ENCODE results near the gene FLOT2. TPM values are rescaled to one million over a fixed set of nuclear protein-coding genes. Genes with fewer than 3 reads are reported as not detected.
A peak's percentile ranks its signal among the peaks of the same experiment; 100 is the strongest.

FLOT2 gene
- total and polyA plus RNA-seq, 2 of the 8 experiments (the other 6 are each of a cell fraction or from before 2014, with no cell fraction given) = 116 to 189 TPM

DNA sequence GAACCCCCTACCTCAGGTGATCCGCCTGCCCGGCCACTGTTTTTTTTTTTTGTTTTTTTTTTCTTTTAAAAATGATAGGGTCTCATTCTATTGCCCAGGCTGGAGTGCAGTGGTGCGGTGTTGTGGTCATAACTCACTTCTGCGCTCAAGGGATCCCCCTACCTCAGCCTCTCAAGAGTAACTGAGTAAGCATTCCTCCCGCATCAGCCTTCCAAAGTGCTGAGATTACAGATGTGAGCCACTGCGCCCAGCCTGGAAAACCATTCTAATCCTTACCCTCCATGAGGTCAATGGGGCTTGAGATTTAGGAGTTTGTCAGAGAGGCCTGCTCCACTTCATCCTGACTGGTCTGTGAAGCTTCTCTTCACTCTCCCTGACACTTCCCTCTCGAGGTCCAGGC is 30.3 kb downstream of the FLOT2 start:
- H3K79me2 ChIP-seq (ENCODE audit: control insufficient read depth in 1 of 2, insufficient read depth in 2 of 2, low read length in 2 of 2) = no peaks in the 10 kb centered on the region
- no peak overlapping the region for H2AFZ ChIP-seq (ENCODE audit: low read length)
- 93% methylated on average over 7 of the region's 7 CpGs; no CpG with 5 or more reads in 1 of the 2 experiments for WGBS, 2 experiments (ENCODE audit: extremely low coverage in 1 of 2, insufficient coverage in 1 of 2, insufficient read length in 1 of 2, insufficient replicate concordance in 2 of 2, low coverage in 1 of 2, low lambda C conversion rate in 2 of 2, missing lambda C conversion rate in 1 of 2)
- H2BK20ac ChIP-seq (ENCODE audit: low read length) = no peak overlapping the region
- DNase-seq (ENCODE audit: low read depth in 1 of 2, low spot score in 2 of 2) = no peak
- H3K4me2 ChIP-seq (ENCODE audit: insufficient read depth in 1 of 2, low read depth in 2 of 2, low read length in 2 of 2) = no peak overlapping the region
- no peak overlapping the region for H3K27ac ChIP-seq (ENCODE audit: low read depth, low read length)
- H3K14ac ChIP-seq (ENCODE audit: insufficient read length) = no peak overlapping the region
- ChIA-PET POLR2A (ENCODE audit: partially characterized antibody) (interaction anchor here (0.7 to 2.3 kb wide), 4 partner anchors 9 to 115 kb away, joined by 3 to 6 read pairs (median 4); partner anchors contain the start of gene FLOT2), CTCF (ENCODE audit: partially characterized antibody) (interaction anchor here (1.1 to 4.2 kb wide), 5 partner anchors 12 to 107 kb away, joined by 3 to 20 read pairs (median 7); no protein-coding TSS in a partner anchor)
- H3K36me3 ChIP-seq (ENCODE audit: control insufficient read depth in 2 of 4, insufficient read depth in 4 of 4, low read length in 3 of 4) = no peaks in the 10 kb centered on the region; a peak in 1 of 8 replicates
- no peak for FAIRE-seq
- peaks cover 0 to 6% (median 0%) of the 10 kb centered on the region in 4 experiments; a peak in 1 of 7 replicates for H3K4me1 ChIP-seq (replicated peaks in 1 of 4; ENCODE audit: control insufficient read depth in 3 of 4, insufficient read depth in 4 of 4, low read length in 3 of 4)
- no peaks in the 10 kb centered on the region for H3K9me3 ChIP-seq (ENCODE audit: insufficient read depth in 2 of 2, low read depth in 1 of 2, low read length in 1 of 2)
- no peak overlapping the region for H4K91ac ChIP-seq (replicated peaks; ENCODE audit: insufficient read length, low read length)
- H4K20me1 ChIP-seq (replicated peaks in 1 of 2; ENCODE audit: control insufficient read depth in 1 of 2, insufficient read depth in 2 of 2, low read length in 2 of 2) = no peaks in the 10 kb centered on the region
- H2BK5ac ChIP-seq (ENCODE audit: low read depth, low read length) = peak overlapping the region; percentile 52; the same call in 1 of the 2 replicates
- H3K23me2 ChIP-seq (ENCODE audit: low read depth, low read length) = no peaks in the 10 kb centered on the region
- H2AK5ac ChIP-seq (ENCODE audit: low read depth, low read length) = no peak overlapping the region
- no peaks in the 10 kb centered on the region for H3K79me1 ChIP-seq (ENCODE audit: low read depth, low read length)
- H3K27me3 ChIP-seq (replicated peaks in 1 of 4; ENCODE audit: control insufficient read depth in 3 of 4, extremely low read depth in 1 of 4, insufficient read depth in 3 of 4, low read length in 3 of 4) = peaks cover 0 to 4% (median 0%) of the 10 kb centered on the region in 4 experiments; a peak in 2 of 7 replicates
- H3K9ac ChIP-seq (replicated peaks in 1 of 4; ENCODE audit: extremely low read depth in 1 of 4, low read depth in 3 of 4, low read length in 3 of 4) = no peak overlapping the region
- no peak overlapping the region for H3K23ac ChIP-seq (ENCODE audit: insufficient read length)
- H2BK12ac ChIP-seq (ENCODE audit: low read depth, low read length) = no peak overlapping the region; the same call in 1 of the 2 replicates
- H2BK15ac ChIP-seq (ENCODE audit: low read length) = 0 out of 2 replicates have a peak overlapping the region, but pooled peaks have one; percentile 81
- H3K56ac ChIP-seq (replicated peaks; ENCODE audit: insufficient read length, low read depth, low read length) = no peak overlapping the region
- no peak overlapping the region for H3K4ac ChIP-seq (replicated peaks; ENCODE audit: insufficient read length, low read depth, low read length)
- TF ChIP-seq SUZ12 (IDR thresholded peaks at IDR 0.05; ENCODE audit: low read length) (no peak), SP4 (IDR thresholded peaks at IDR 0.05; ENCODE audit: low read length) (no peak), GABPA (IDR thresholded peaks at IDR 0.05; ENCODE audit: borderline replicate concordance, insufficient read depth, low read length) (no peak), KDM1A (IDR thresholded peaks at IDR 0.05; ENCODE audit: borderline replicate concordance, low read length) (no peak), SIRT6 (IDR thresholded peaks at IDR 0.05; ENCODE audit: low read length) (no peak), POLR2AphosphoS5 (IDR thresholded peaks at IDR 0.05; ENCODE audit: low read depth, low read length) (no peak)
- H3K18ac ChIP-seq (ENCODE audit: extremely low read depth, low read length) = no peak overlapping the region
- no peak overlapping the region for H2BK120ac ChIP-seq (replicated peaks; ENCODE audit: low read depth, low read length)
- H3K4me3 ChIP-seq (ENCODE audit: extremely low read depth in 1 of 4, insufficient read depth in 2 of 4, low read depth in 3 of 4, low read length in 4 of 4) = no peak overlapping the region
- H4K5ac ChIP-seq (ENCODE audit: insufficient read length, low read depth, low read length) = no peak overlapping the region
- H4K8ac ChIP-seq (ENCODE audit: extremely low read depth, insufficient read depth, low read length) = no peak overlapping the region

All from H1 (cell line).